D721Med (cell line): ENCODE data around the gene MAN1C1.
"Not testable (repeated sequence)": the region's sequence is repeated elsewhere in the genome, so short reads cannot be mapped to it uniquely, and the experiment has no call there.

ENCODE experiments used
- DNase-seq: peaks from one replicate; pipeline ENCODE4 v3.0.0; 2011; ENCODE audit warnings: low spot score; ENCODE audit not compliant: insufficient read length
- FAIRE-seq: peaks from 2 replicates; lab custom pipeline; 2011; peaks lifted over from hg19 to GRCh38; lab: Jason Lieb, UNC
- CTCF ChIP-seq: IDR thresholded peaks from 2 replicates; pipeline ENCODE4 v1.5.1; 2012; ENCODE audit warnings: mild to moderate bottlenecking, control low read depth; ENCODE audit not compliant: insufficient read depth; ENCODE audit errors: missing control alignments

The MAN1C1 gene

GRCh38 chr1:25731626-25732370 lies 115.2 kb downstream of the MAN1C1 start:
- FAIRE-seq: no peak
- DNase-seq: no peak
- TF ChIP-seq CTCF: no peak

GRCh38 chr1:25732821-25733220 lies 116.2 kb downstream of the MAN1C1 start:
- FAIRE-seq: no peak

GRCh38 chr1:25733271-25733670 lies 116.7 kb downstream of the MAN1C1 start:
- DNase-seq (no peak), FAIRE-seq (no peak)
- no peak for TF ChIP-seq CTCF

More at GRCh38 chr1:25732821-25733220, 116.2 kb downstream of the MAN1C1 start:
- no peak for DNase-seq
- TF ChIP-seq CTCF: no peak

- not testable (repeated sequence) for FAIRE-seq, DNase-seq
Observed at GRCh38 chr1:25734991-25735390, 118.4 kb downstream of the MAN1C1 start.

- DNase-seq (no peak), FAIRE-seq (no peak)
- TF ChIP-seq CTCF: no peak
Observed at GRCh38 chr1:25735956-25736529, 119.5 kb downstream of the MAN1C1 start.

GRCh38 chr1:25737130-25737529 lies 120.5 kb downstream of the MAN1C1 start:
- TF ChIP-seq CTCF: no peak
- DNase-seq (no peak), FAIRE-seq (no peak)

GRCh38 chr1:25738499-25738898 lies 121.9 kb downstream of the MAN1C1 start:
- FAIRE-seq (no peak), DNase-seq (no peak)
- no peak for TF ChIP-seq CTCF
